ENCODE measurements around the gene OR4D2.
A peak's percentile ranks its signal among the peaks of the same experiment; 100 is the strongest.
"Not testable (repeated sequence)": the region's sequence is repeated elsewhere in the genome, so short reads cannot be mapped to it uniquely, and the experiment has no call there.

The OR4D2 gene

DNA sequence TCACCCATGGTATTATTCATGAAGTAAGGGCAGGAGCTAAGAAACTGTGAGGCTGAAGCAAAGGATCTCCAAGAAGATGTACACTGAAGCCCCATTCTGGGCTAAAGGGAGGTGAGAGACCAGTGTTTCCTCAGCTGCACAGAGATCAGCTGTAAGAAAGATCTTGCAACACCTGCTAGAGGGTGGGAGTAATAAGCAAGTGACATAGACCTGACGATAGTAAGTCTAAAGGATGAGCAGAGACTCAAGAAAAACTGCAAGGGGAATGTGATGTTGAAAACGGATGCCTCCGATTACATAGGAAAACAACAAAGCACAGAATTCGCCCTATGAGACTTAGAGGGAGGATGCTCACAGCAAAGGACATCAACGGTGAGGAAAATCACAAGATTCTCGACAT lies at the start of gene OR4D2:
OR4D2 (plus strand) TSS at position 301 of the 400 bp plus-strand sequence. CDS start 2,674 bp downstream, outside the sequence.
- DNase-seq, result no peak

DNA sequence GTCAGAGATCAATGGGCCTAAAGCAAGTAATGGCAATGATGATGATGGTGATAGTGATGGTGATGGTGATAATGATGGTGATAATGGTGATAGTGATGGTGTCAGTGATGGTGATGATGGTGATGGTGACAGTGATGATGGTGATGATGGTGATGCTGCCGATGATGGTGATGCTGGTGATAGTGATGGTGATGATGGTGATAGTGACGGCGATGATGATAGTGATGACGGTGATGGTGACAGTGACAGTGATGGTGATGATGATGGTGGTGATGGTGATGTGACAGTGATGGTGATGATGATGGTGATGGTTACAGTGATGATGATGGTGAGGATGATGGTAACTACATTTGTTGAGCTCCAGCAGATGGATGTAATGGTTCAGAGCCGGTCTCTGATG lies 49.4 kb upstream of the OR4D2 start:
- no peak for DNase-seq

DNA sequence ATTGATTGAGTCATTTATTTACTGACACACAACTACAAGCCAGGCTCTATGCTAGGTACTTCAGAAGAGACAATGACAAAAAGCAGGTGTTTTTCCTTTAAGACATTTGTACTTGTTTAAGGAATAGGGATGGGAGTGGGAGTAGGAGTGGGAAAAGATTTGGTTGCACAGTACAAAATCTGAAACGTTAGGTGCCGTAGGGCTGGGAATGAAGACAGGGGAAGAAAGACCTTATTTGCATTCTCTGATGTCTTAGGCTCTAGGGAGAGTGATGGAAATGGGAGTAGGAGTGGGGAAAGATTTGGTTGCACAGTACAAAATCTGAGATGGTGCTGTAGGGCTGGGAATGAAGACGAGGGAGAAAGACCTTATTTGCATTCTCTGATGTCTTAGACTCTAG lies 47.3 kb upstream of the OR4D2 start:
- DNase-seq, result no peak

DNA sequence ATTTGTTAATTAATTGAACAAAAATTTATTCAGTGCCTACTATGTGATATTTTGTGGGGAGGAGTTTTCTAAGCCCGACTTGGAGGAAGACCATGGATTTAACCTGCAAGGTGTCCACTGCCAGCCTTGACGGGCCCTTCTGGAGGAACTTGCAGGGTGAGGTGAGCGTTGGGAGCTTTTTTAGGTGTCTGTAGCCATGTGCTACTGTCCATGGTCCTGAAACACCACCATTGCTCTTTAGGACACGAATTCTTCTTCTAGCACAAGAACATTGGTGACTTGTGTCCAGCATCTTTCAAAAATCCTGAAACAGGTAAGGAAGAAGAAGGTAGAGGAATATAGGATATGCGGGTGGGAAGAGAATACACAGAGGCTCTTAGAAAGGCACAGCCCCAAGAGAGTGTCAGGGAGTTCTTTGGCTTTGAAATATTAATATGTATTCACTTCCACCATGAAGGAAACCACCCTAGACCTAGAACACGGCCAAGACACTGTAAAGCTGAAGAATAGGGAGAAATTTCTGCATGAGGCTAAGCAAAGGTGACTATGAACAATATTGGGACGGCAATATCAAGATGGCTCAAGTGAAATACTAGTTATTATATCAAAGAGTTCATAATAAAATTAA lies 46.5 kb upstream of the OR4D2 start:
- peak; percentile 90 for DNase-seq

DNA sequence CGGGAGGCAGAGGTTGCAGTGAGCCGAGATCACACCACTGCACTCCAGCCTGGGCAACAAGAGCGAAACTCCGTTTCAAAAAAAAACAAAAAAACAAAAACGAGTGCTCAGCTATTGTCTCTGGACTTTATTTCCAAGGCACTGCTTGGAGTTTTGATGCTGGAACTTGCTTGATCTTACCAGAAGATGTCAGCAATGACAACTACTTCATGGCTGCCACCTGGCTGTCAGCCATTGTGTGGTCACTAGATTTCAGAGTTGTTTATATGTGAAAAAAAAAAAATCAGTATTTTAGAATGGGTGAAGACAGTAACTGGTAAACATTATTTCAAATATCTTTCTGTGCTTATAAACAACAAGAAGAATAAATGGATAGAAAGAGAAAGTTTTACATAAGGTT lies 44.9 kb upstream of the OR4D2 start:
- DNase-seq, result peak; percentile 79

DNA sequence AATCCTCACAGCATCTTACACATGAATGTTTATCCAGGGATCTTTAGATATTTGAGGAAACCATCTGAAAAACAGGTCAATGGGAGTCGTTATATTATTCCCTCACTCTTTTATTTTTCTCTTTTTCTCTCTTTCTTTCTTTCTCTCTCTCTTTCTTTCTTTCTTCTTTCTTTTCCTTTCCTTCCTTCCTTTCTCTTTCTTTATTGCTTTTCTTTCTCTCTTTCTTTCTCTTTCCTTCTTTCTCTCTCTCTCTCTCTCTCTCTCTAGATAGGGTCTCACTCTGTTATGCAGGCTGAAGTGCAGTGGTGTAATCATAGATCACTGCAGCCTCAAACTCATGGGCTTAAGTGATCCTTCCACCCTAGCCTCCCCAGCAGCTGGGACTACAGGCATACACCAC lies 38.9 kb upstream of the OR4D2 start:
- DNase-seq, result no peak

DNA sequence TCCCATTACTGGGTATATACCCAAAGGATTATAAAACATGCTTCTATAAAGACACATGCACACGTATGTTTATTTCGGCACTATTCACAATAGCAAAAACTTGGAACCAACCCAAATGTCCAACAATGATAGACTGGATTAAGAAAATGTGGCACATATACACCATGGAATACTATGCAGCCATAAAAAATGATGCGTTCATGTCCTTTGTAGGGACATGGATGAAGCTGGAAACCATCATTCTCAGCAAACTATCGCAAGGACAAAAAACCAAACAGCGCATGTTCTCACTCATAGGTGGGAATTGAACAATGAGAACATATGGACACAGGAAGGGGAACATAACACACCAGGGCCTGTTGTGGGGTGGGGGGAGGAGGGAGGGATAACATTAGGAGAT lies 34.1 kb upstream of the OR4D2 start:
- DNase-seq, result not testable (repeated sequence)

DNA sequence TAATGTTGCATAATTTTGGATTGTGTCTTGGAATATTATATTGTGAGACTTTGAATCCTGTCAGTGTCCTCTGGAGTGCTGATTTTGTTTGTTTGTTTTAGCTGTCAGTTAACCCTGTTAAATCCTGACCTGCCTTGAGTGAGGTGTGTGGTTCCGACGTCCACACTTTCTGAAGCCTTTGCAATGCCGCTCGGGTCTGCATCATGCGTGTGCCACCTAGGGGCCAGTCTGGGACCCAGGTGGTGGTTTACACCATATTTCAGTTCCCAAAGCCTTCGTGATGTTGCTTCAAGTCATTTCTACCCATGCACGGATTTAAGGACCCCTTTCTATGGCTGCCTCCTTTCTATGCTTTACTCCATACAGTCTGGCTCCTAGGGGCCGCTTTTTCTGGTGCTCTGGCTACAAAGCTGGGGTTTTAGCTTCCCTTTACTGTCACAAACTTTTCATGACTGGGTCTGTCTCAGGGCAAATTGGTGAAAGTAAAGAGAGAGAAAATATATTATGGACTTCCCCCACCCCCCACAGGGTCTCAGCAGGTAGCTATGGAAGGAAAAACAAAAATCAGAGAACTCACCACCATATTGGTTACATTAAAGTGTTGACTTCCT lies 30.0 kb upstream of the OR4D2 start:
- peak; percentile 20 for DNase-seq

DNA sequence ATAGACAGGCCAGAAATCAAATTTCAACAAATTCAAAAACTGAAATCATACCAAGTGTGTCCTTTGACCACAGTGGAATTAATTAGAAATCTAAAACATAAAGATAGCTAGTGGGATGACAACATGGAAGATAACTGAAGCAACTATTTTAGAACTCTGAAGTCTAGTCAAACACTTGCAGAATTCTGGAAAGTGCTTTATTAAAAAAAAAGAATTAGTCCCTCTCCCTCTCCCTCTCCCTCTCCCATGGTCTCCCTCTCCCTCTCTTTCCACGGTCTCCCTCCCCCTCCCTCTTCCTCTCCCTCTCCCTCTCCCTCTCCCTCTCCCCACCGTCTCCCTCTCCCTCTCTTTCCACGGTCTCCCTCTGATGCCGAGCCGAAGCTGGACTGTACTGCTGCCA lies 25.3 kb upstream of the OR4D2 start:
- DNase-seq, result no peak

DNA sequence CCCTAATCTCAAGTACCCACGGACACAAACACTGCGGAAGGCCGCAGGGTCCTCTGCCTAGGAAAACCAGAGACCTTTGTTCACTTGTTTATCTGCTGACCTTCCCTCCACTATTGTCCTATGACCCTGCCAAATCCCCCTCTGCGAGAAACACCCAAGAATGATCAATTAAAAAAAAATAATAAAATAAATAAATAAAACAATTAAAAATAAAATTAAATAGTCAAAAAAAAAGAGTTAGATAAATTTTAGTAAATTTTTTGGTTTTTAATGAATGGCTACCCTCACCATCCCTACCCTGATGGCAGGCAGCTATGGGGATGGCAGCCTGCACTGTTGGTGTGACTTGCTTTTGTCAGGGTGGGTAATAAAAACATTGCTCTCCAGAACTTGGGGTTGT lies 23.4 kb upstream of the OR4D2 start:
- DNase-seq, result not testable (repeated sequence)

DNA sequence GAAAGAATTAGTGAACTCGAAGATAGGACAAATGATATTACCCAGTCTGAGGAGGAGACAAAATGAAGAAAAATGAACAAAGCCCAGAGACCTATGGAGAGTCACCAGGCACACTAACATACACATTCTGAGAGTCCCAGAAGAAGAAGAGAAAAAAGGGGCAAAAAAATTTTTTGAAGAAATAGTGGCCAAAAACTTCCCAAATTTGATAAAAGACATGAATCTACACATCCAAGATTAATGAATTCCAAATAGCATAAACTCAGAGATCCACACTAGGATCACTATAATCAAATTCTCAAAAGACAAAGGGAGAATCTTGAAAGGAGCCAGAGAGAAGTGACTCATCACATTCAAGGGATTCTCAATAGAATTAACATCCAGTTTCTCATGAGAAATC lies 22.0 kb upstream of the OR4D2 start:
- DNase-seq, result no peak

DNA sequence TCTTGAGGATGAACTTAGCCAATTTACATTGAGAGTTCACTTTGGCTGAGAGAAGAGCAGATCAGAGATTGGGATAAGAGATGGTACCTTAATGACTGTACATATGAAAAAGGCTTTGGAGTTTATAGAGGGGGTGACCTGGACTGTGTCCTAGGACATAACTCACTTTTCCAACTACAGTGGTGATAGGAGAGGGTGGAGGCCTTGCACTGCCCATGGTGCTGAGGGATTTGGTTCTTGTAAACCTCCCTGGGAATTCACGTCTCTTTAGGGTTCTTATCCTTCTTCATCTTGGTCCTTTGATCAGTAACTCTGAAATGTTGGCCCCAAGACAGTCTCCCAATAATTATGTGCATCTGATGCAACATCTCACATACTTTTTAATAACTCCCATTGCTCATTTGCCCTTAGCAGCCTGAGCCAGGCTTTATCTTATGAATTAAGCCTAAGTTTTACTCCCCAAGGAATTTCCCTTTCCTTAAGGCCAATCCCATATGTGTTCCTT lies 18.8 kb upstream of the OR4D2 start, which contains the start of gene OR4D1:
OR4D1 (plus strand) TSS at position 455 of the 505 bp plus-strand sequence. CDS start 6,770 bp downstream, outside the sequence.
- no peak for DNase-seq

DNA sequence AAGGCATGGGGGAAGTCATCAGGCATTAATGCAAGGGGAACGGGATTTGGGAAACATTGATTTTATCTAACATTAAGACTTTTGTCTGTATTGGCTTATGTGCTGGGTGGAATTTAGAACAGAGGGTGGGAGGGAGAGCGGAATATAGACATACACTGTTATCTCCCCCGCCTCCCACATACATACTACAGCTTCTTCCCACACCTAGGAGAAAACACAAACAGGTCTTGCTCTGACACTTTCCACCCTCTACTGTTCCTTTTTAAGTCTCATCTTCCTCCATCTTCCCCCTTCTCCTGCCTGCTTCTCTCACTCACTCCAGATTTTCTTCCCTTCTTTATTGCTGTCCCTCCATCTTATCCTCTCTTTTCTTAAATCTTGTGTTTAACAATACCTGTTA lies 18.2 kb upstream of the OR4D2 start:
- no peak for DNase-seq

DNA sequence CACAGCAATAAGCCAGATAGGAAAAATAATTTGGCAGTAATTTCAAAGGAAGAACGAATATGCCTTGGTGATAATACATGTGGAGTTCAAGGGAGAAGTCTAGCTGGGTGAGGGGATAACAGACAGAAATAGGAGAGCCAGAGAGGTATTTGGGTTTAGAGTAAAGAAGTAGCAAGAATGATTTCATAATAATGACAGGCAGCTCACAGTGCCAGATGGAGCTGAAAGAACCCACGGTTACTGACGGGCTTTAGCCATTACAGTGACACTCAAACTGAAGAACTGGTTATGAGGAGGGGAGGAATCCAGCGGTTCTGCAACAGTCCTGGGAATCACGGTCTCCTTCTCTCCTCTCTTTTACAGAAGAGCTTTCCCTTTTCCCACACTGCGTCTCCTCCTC lies 16.4 kb upstream of the OR4D2 start:
- DNase-seq, result no peak

DNA sequence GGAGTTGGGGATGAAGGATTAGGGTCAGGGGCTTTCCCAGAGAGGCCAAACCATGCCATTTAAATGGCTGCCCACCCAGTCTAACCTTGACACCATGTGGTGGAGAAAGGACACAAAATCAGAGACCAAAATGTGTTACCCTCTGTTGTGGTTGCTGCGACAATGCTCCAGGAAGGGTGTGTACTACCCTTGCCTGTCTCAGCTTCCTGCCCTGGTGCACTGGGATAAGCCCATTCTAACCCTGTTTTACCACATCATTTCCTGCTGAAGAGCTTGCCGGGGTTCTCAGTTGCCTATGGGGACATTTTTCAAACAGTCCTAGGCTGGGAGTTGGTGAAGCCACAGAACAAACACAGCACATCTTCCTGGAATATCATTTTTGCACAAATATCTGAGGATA lies 13.7 kb upstream of the OR4D2 start:
- peak; percentile 83 for DNase-seq

DNA sequence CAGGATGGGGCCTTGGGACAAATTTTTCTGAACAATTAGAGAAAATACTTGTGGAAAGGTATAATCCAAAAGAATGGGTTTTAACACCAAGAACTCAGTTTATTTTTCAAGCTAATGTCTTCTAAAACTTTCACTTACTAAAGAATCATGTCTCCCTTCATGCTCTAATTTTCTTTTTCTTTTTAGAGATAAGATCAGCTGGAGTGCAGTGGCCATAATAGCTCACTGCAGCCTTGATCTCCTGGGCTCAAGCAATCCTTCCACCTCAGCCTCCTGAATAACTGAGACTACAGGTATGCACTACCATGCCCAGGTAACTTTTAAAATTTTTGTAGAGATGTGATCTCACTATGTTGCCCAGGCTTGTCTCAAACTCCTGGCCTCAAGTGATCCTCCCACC lies 13.1 kb upstream of the OR4D2 start:
- DNase-seq, result peak; percentile 39

DNA sequence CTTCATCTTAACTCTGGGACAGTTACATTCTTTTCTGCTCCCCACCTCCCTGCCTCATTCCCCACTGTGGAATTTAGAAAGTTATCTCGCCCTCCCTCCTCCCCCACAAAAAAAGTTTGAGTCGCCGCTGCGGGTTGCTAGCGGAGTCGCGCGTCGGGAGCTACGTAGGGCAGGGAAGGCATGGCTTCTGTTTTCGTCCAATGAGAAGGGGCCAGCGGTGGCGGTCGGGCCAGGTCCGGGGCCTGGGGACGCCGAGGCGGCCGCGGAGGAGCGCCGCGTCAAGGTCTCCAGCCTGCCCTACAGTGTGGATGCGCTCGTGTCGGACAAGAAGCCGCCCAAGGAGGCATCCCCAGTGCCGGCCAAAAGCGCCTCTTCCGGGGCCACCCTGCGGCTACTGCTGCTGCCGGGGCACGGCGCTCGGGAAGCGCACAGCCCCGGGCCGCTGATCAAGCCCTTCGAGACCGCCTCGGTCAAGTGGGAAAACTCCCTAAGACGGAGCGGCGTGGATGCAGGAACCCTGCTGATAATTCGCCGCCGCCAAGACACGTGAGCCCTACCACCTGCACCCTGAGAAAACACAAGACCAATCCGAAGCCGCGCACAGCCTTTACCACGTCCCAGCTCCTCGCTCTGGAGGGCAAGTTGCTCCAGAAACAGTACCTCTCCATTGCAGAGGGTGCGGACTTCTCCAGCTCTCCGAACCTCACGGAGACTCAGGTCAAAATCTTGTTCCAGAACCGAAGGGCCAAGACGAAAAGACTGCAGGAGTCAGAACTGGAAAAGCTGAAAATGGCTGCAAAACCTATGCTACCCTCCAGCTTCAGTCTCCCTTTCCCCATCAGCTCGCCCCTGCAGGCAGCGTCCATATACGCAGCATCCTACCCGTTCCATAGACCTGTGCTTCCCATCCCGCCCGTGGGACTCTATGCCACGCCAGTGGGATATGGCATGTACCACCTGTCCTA lies 9.7 kb upstream of the OR4D2 start:
- peak; percentile 79 for DNase-seq

DNA sequence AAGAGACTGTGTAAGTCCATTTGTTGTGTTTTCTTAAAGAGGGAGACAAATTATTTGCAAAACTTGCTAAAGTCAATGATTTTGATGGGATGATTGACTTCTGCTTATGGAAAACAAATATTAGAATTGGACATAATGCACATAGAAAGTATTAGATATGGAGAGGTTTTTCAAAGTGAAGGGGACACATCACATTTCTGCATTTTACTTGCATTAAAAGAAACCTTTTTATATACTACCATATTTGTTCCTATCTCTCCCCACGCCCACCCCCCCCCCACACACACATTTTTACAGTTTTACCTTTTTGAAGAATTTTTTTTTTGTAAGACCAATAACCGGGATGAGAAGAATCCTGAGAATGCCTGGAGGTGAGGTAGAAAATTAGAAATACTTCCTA lies 8.6 kb upstream of the OR4D2 start:
- no peak for DNase-seq

DNA sequence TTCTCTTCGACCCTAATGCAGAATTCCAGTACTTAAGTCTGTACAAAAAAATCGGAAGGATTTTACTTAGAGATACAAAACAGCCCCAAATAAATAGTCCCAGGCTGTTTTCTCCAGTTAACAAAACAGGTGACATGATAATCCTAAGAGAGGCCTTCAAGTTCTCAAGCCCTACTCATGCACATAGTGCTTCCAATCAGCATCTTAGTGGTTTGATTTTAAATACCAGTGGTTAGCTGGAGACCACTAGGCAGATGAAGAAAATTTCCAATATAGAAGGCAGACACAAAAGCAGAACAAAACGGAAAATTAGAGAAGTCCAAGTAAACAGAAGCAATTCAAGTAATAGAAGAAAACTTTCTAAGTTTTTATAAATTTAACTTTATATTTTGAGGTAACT lies 5.2 kb upstream of the OR4D2 start:
- no peak for DNase-seq

DNA sequence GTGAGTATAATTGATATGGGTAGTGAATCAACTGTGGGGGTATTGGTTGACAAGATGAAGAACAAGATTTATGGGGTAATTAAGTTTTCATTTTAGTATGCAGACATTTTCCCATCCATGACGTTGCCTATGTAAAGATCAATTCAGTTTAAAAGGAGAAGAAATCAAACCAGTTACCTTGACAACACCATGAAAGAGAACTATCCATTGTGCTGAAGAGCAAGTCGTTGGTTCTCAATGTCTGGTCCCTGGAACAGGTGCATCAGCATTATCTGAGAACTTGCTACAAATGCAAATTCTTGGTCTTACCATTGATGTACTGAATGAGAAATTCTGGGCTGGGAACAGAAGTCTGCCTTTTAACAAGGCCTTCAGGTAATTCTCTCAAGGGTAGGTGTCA lies 801 bp upstream of the OR4D2 start:
- no peak for DNase-seq

DNA sequence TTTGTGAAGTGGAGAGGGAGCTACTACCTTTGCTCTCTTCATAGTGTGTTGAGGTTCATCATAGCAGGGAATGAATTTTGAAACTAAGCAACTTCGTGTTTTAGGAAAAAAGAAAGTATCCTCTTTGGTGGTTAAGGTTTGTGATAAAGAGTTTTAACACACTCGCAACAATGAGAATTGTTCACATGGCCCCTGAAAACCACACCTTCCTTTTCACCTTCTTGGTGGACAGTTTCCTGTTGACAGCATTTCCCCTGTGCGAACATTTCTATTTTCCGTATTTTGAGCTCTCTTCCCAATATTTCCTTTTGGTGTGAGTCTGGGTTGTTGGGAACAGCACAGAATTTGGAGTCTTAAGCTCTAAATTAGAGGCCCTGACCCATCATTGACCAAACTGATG lies 3.8 kb downstream of the OR4D2 start:
- no peak for DNase-seq

DNA sequence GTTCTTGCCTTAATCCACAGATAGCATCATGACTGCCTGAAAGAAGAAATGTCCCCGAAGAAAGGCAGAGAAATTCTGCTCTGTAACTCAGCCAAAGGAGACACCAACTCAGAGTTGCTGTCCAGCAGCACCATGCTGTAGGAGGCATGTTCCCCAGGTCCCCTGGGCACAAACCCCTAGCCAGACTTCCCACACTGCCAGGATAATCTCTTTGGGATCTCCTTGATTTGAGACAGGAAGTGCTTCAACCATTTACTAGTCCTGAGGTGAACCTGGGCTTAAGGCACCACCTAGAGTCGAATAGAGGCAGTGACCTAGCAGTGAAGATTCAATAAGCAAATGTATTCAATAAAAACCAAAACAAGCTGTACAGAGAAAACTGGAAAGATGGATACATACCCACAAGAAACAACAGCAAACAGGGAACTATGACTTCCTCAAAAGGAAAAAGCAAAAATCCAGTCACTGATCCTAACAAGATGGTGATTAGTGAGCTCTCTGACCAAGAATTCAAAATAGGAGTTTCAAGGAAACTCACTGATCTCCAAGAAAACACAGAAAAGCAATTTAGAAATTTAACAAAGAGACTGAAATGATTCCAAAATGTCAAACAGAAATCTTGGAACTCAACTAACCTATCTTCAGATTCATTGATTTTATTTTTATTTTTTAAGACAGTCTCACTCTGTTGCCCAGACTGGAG lies 5.7 kb downstream of the OR4D2 start:
- DNase-seq, result peak; percentile 76

DNA sequence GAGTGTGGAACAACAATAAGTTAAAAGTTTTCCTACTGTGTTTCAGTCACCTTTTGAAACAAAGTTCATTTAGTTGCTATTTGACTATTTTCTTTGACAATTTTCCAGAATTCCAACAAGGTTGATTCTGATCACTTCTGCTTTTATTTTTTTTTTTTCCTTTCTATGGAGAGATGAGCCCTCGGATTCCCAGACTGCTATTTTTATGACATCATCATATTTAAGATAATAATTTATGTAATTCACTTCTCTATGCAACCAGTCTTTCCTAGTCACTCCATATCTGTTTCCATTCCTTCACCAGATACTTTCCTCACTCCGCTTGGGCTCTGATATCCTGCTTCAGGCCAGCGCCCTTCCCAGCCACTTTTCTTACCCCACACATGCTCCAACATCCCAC lies 8.1 kb downstream of the OR4D2 start:
- DNase-seq, result no peak

Measured in hematopoietic multipotent progenitor cell treated with erythropoietin and hydrocortisone succinate and interleukin-3 and kit ligand, for 6 days (in vitro differentiated cells).